HCT116 (cell line): ENCODE results near the gene FAM227B.

Experiments used
- CEBPB ChIP-seq: IDR thresholded peaks from 2 replicates; pipeline ENCODE4 v1.6.1; 2012; ENCODE audit warnings: low read depth
- CTCF ChIP-seq, 3 experiments: fragments of 200-600 bp in 1 of 3; sonication (generic) in 1 of 3; IDR thresholded peaks in 2 of 3; conservative IDR thresholded peaks in 1 of 3; 2 replicates each; pipeline ENCODE4 v1.5.1; 2012 to 2017; ENCODE audit warnings: low read depth in 2 of 3, low read length in 2 of 3, antibody characterized with exemption in 1 of 3, borderline replicate concordance in 1 of 3, control low read depth in 1 of 3, mild to moderate bottlenecking in 1 of 3, mixed read lengths in 1 of 3, mixed run types in 1 of 3, moderate library complexity in 1 of 3; ENCODE audit not compliant: insufficient read depth in 1 of 3
- EGR1 ChIP-seq: IDR thresholded peaks from 2 replicates; pipeline ENCODE4 v1.6.1; 2012; ENCODE audit warnings: low read depth
- ELF1 ChIP-seq: IDR thresholded peaks from 2 replicates; pipeline ENCODE4 v1.6.1; 2012; ENCODE audit warnings: low read depth, borderline replicate concordance
- EZH2 ChIP-seq: fragments of 200-600 bp; sonication (generic); IDR thresholded peaks from 2 replicates; pipeline ENCODE4 v1.6.1; 2017; ENCODE audit warnings: antibody characterized with exemption, mixed run types
- EZH2phosphoT487 ChIP-seq: fragments of 200-600 bp; IDR thresholded peaks from 2 replicates; pipeline ENCODE4 v1.6.1; 2018; ENCODE audit warnings: antibody characterized with exemption, borderline replicate concordance
- MAX ChIP-seq: IDR thresholded peaks from 2 replicates; pipeline ENCODE4 v1.6.1; 2012
- POLR2A ChIP-seq: IDR thresholded peaks from 2 replicates; pipeline ENCODE4 v1.7.0; 2011; ENCODE audit warnings: borderline replicate concordance; ENCODE audit not compliant: insufficient read depth, insufficient read length; ENCODE audit errors: extremely low read depth
- POLR2AphosphoS5 ChIP-seq: IDR thresholded peaks from 2 replicates; pipeline ENCODE4 v1.6.1; 2011; ENCODE audit warnings: mild to moderate bottlenecking, low read depth, low read length, moderate library complexity
- RAD21 ChIP-seq: IDR thresholded peaks from 2 replicates; pipeline ENCODE4 v1.6.1; 2012; ENCODE audit warnings: low read depth, mild to moderate bottlenecking
- REST ChIP-seq: IDR thresholded peaks from 2 replicates; pipeline ENCODE4 v1.6.1; 2012; ENCODE audit warnings: low read depth
- SIN3A ChIP-seq: IDR thresholded peaks from 2 replicates; pipeline ENCODE4 v1.6.1; 2012; ENCODE audit warnings: low read depth
- ZNF274 ChIP-seq: fragments of 200-500 bp; sonication (Bioruptor generic); IDR thresholded peaks from 2 replicates; pipeline ENCODE4 v1.6.1; 2014; ENCODE audit warnings: mild to moderate bottlenecking, low read depth, low read length, inconsistent platforms

GRCh38 chr15:49656734-49657133, 36.1 kb upstream of the FAM227B start:
- no peak for TF ChIP-seq CTCF (IDR thresholded peaks at IDR 0.05 in 2 of 3, conservative IDR thresholded peaks at IDR 0.05 in 1 of 3; ENCODE audit: borderline replicate concordance in 1 of 3, insufficient read depth in 1 of 3, low read depth in 2 of 3, low read length in 2 of 3)
- TF ChIP-seq EZH2phosphoT487, result no peak
- TF ChIP-seq POLR2A, result no peak
- no peak for TF ChIP-seq REST
- TF ChIP-seq SIN3A, result no peak
- no peak for TF ChIP-seq ZNF274
- no peak for TF ChIP-seq EGR1
- TF ChIP-seq POLR2AphosphoS5, result no peak
- no peak for TF ChIP-seq EZH2
- TF ChIP-seq MAX, result no peak
- TF ChIP-seq CEBPB, result no peak
- TF ChIP-seq ELF1, result no peak
- no peak for TF ChIP-seq RAD21
